GM12872 (cell line): ENCODE measurements around the gene SLCO1B3.

Experiments used
- TF ChIP-seq, protein P1 (sequence below): IDR thresholded peaks from 3 replicates; pipeline ENCODE4 v1.5.1; 2011; ENCODE audit warnings: low read depth, mild to moderate bottlenecking, low read length, moderate library complexity; ENCODE audit not compliant: insufficient read depth

Gene SLCO1B3

DNA sequence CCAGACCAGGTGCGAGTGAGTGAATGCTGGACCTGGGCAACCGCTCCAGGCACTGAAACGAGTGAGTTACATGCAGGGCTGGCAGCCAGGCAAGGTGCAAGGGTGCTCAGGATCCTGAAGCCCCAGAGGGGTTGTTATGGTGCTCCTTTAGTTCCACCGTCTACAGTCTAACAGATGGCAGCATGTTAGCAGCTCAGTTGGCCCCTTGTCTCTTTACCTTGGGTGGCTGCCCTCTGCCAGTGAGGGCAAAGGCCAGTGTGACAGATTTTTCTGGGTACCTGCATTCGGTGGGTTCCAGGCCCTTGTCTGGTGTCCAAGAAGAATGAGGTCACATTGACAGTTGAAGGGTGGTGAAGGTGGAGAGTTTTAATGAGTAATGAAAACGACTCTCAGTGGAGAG, 106.8 kb downstream of the SLCO1B3 start:
- TF ChIP-seq, protein P1, sequence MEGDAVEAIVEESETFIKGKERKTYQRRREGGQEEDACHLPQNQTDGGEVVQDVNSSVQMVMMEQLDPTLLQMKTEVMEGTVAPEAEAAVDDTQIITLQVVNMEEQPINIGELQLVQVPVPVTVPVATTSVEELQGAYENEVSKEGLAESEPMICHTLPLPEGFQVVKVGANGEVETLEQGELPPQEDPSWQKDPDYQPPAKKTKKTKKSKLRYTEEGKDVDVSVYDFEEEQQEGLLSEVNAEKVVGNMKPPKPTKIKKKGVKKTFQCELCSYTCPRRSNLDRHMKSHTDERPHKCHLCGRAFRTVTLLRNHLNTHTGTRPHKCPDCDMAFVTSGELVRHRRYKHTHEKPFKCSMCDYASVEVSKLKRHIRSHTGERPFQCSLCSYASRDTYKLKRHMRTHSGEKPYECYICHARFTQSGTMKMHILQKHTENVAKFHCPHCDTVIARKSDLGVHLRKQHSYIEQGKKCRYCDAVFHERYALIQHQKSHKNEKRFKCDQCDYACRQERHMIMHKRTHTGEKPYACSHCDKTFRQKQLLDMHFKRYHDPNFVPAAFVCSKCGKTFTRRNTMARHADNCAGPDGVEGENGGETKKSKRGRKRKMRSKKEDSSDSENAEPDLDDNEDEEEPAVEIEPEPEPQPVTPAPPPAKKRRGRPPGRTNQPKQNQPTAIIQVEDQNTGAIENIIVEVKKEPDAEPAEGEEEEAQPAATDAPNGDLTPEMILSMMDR = no peak

DNA sequence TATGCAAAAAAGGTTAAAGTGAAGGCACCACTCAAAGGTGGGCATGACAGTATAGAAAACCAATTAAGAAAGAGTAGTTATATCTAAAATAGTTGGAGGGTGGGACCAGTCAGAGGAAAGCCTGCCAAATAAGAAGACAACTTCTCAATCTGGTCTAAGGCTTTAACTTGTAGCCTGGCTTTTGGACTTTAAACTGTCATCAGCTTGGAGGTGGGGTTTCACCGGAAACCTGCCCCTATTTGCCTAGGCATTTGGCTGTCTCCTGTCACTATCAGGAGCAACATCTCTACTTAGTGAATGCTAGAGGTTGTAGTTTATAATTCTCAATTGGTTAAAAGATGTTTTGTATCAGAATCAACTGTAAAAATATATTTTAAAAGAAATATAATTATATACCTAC, 107.3 kb downstream of the SLCO1B3 start:
- TF ChIP-seq, protein P1 = no peak

- TF ChIP-seq, protein P1 = no peak
These were observed 121.4 kb downstream of the SLCO1B3 start for GRCh38 chr12:20931894-20932293.

DNA sequence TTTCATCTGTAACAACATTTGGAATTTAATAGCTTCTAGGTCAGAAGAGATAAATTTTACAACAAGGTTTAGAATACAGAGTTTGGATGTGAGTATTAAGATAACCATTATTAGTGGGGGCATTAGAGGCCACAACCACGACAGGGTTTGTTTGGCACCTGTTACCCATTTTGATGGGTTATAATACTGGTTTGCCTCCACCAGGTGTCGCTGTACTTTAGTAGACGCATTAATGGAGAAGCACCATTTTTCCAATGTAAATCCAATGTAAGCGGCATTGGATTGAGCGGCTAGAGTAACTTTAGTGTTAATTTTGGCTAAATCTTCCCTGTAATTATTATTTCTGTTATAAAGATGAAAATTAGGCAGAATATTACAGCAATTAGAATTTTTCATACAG, 136.2 kb downstream of the SLCO1B3 start:
- TF ChIP-seq, protein P1 = peak; percentile 51; the same call in 2 of the 3 replicates

- TF ChIP-seq, protein P1 = peak; percentile 53
These were observed 139.7 kb downstream of the SLCO1B3 start for GRCh38 chr12:20950248-20950647.

- TF ChIP-seq, protein P1 = no peak
These were observed 152.8 kb downstream of the SLCO1B3 start for GRCh38 chr12:20963303-20963702.

DNA sequence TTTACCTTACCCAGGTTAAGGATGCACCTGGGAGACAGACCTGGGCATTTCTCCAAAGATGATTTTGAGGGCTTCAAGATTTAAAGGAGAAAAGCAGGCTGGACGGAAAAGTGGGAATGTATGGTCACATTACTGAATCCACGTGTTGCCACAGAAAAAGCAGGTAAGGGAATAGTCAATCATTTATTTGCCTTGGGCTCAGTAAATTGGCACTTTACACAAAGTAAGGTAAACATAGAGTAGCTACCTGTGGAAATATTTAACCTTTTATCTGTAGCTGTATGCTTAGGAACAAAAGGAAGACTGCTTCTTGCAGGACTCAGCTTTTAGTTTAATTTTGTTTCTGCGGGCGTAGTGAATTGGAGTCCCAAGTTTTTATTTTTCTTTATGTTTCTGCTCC, 153.3 kb downstream of the SLCO1B3 start:
- TF ChIP-seq, protein P1 = no peak
